OCI-LY1 (cell line): ENCODE data around the gene IGSF9B.

ENCODE experiments used
- H2AFZ ChIP-seq: fragments of 200-600 bp; sonication (generic), shearing (Covaris generic); 2 replicates; pipeline ENCODE4 v1.6.0; 2014; ENCODE audit warnings: antibody characterized with exemption, mild to moderate bottlenecking, low read length
- H3F3A ChIP-seq: fragments of 200-600 bp; sonication (generic), shearing (Covaris generic); 2 replicates; pipeline ENCODE4 v1.6.0; 2014; ENCODE audit warnings: mild to moderate bottlenecking, antibody characterized with exemption, low read length, moderate library complexity; ENCODE audit not compliant: insufficient read depth
- H3K27ac ChIP-seq: fragments of 200-600 bp; sonication (generic); 2 replicates; pipeline ENCODE4 v1.5.1; 2014; ENCODE audit warnings: low read length, mixed run types, mild to moderate bottlenecking, low read depth; ENCODE audit not compliant: poor library complexity, severe bottlenecking
- H3K27me3 ChIP-seq: fragments of 200-600 bp; sonication (generic); 2 replicates; pipeline ENCODE4 v1.6.0; 2014; ENCODE audit warnings: antibody characterized with exemption, mild to moderate bottlenecking, low read length, moderate library complexity; ENCODE audit not compliant: insufficient read depth
- H3K36me3 ChIP-seq: fragments of 200-600 bp; sonication (generic); 2 replicates; pipeline ENCODE4 v1.6.1; 2014; ENCODE audit warnings: mild to moderate bottlenecking, antibody characterized with exemption, low read length, moderate library complexity, mixed read lengths; ENCODE audit not compliant: insufficient read depth
- H3K4me1 ChIP-seq: fragments of 200-600 bp; sonication (generic); 2 replicates; pipeline ENCODE4 v1.5.1; 2014; ENCODE audit warnings: mild to moderate bottlenecking, low read length, moderate library complexity; ENCODE audit not compliant: insufficient read depth, severe bottlenecking
- H3K4me2 ChIP-seq: fragments of 200-600 bp; sonication (generic), shearing (Covaris generic); 2 replicates; pipeline ENCODE4 v1.6.1; 2014; ENCODE audit warnings: low read length
- H3K4me3 ChIP-seq: fragments of 200-600 bp; sonication (generic); 2 replicates; pipeline ENCODE4 v1.5.1; 2014; ENCODE audit warnings: low read length, low read depth, mild to moderate bottlenecking, mixed read lengths; ENCODE audit not compliant: poor library complexity, severe bottlenecking
- H3K79me2 ChIP-seq: fragments of 200-600 bp; shearing (Covaris generic); 2 replicates; pipeline ENCODE4 v1.6.1; 2016; ENCODE audit warnings: mixed run types, low read length, mixed read lengths; ENCODE audit not compliant: insufficient read depth
- H3K9ac ChIP-seq: fragments of 200-600 bp; sonication (generic), shearing (Covaris generic); 2 replicates; pipeline ENCODE4 v1.6.1; 2014; ENCODE audit warnings: mild to moderate bottlenecking, low read length, mixed read lengths
- H3K9me2 ChIP-seq: fragments of 200-600 bp; sonication (generic), shearing (Covaris generic); 2 replicates; pipeline ENCODE4 v1.6.1; 2014; ENCODE audit warnings: low read depth, mild to moderate bottlenecking, low read length, mixed read lengths
- H3K9me3 ChIP-seq: fragments of 200-600 bp; shearing (Covaris generic); 2 replicates; pipeline ENCODE4 v1.6.1; 2014; ENCODE audit warnings: low read length, mixed read lengths
- H4K20me1 ChIP-seq: fragments of 200-600 bp; sonication (generic), shearing (Covaris generic); 2 replicates; pipeline ENCODE4 v1.6.0; 2016; ENCODE audit warnings: mild to moderate bottlenecking, low read length; ENCODE audit not compliant: insufficient read depth
- CTCF ChIP-seq: fragments of 200-600 bp; sonication (generic), shearing (Covaris generic); IDR thresholded peaks from 2 replicates; pipeline ENCODE4 v1.5.1; 2017; ENCODE audit warnings: mild to moderate bottlenecking, antibody characterized with exemption, low read length, moderate library complexity, mixed read lengths
- EZH2 ChIP-seq: fragments of 200-600 bp; sonication (generic), shearing (Covaris generic); IDR thresholded peaks from 2 replicates; pipeline ENCODE4 v1.8.0; 2017; ENCODE audit warnings: borderline replicate concordance, mixed run types, mild to moderate bottlenecking, antibody characterized with exemption, low read length, moderate library complexity, mixed read lengths

The IGSF9B gene

GRCh38 chr11:133935551-133935910, 21.2 kb downstream of the IGSF9B start:
- H3K36me3 ChIP-seq = no peaks in the 10 kb centered on the region
- no peaks in the 10 kb centered on the region for H3K9me2 ChIP-seq
- H2AFZ ChIP-seq = no peak overlapping the region
- H3K4me1 ChIP-seq = no peaks in the 10 kb centered on the region
- no peak overlapping the region for H3K4me3 ChIP-seq
- H3K27me3 ChIP-seq = no peaks in the 10 kb centered on the region
- H3K79me2 ChIP-seq = no peaks in the 10 kb centered on the region
- TF ChIP-seq CTCF = no peak
- no peak for TF ChIP-seq EZH2
- no peak overlapping the region for H3K4me2 ChIP-seq
- H3F3A ChIP-seq = no peaks in the 10 kb centered on the region
- H3K27ac ChIP-seq = no peak overlapping the region
- H3K9ac ChIP-seq = no peak overlapping the region
- H3K9me3 ChIP-seq = no peaks in the 10 kb centered on the region
- no peaks in the 10 kb centered on the region for H4K20me1 ChIP-seq

GRCh38 chr11:133934599-133935550, 21.9 kb downstream of the IGSF9B start:
- no peak overlapping the region for H3K27ac ChIP-seq
- H3K27me3 ChIP-seq = no peaks in the 10 kb centered on the region

GRCh38 chr11:133934096-133934495, 22.7 kb downstream of the IGSF9B start:
- H3K9me3 ChIP-seq = no peaks in the 10 kb centered on the region
- no peaks in the 10 kb centered on the region for H3K9me2 ChIP-seq
- no peaks in the 10 kb centered on the region for H4K20me1 ChIP-seq
- no peak overlapping the region for H3K27ac ChIP-seq
- no peaks in the 10 kb centered on the region for H3K79me2 ChIP-seq
- no peak for TF ChIP-seq EZH2
- TF ChIP-seq CTCF = no peak
- no peaks in the 10 kb centered on the region for H3K36me3 ChIP-seq
- H3K4me1 ChIP-seq = no peaks in the 10 kb centered on the region
- no peaks in the 10 kb centered on the region for H3K27me3 ChIP-seq
- H3F3A ChIP-seq = no peaks in the 10 kb centered on the region
- H2AFZ ChIP-seq = no peak overlapping the region
- H3K4me3 ChIP-seq = no peak overlapping the region
- H3K9ac ChIP-seq = no peak overlapping the region
- no peak overlapping the region for H3K4me2 ChIP-seq

More at GRCh38 chr11:133934599-133935550, 21.9 kb downstream of the IGSF9B start:
- no peaks in the 10 kb centered on the region for H3K36me3 ChIP-seq
- no peaks in the 10 kb centered on the region for H3K9me2 ChIP-seq
- no peaks in the 10 kb centered on the region for H3K9me3 ChIP-seq
- no peaks in the 10 kb centered on the region for H3K79me2 ChIP-seq
- no peak overlapping the region for H2AFZ ChIP-seq
- no peak overlapping the region for H3K4me2 ChIP-seq
- H3K4me3 ChIP-seq = no peak overlapping the region
- H3F3A ChIP-seq = no peaks in the 10 kb centered on the region
- no peaks in the 10 kb centered on the region for H3K4me1 ChIP-seq
- TF ChIP-seq CTCF (no peak), EZH2 (no peak)
- H3K9ac ChIP-seq = no peak overlapping the region
- no peaks in the 10 kb centered on the region for H4K20me1 ChIP-seq
